HK-2 (cell line): ENCODE results near the gene PTPN3.

Experiments used
- DNase-seq: peaks from one replicate; pipeline ENCODE4 v3.0.0-alpha.2; 2018; ENCODE audit not compliant: unreplicated experiment

PTPN3 gene

DNA sequence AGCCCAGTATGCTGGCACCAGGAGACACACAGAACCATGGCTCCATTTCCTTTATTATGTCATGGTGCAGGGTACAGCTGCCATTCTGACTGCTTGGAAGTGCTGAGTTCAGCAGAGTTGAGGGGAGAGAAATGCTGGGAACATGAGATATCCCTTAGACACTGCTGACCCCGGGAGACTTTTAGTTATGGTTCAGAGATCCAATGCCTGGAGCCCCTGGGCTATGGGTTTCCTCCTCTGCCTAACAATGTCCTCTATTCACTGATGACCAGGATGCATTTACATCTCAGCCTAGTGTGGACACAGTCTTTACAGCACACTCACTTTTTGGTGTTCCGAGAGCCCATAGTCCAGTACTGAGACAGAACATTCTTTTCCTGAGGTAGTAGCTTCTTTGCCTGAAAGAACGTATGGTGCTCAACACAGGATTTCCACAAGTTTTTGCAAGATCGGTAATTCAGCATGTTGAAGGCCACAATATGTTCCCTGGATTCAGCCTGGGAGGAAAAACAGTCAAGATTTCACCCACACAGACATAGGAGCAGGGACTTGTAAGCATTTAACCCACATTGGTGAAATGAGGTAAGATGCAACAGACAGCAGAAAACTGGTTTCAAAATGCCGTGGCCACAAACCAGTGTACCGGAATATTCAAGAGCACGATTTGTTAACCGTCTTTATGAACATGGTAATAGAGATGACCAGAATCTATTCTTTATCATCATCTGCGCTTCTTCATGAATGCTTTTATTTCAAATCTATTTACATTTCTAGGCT is 71.3 kb downstream of the PTPN3 start:
- no peak for DNase-seq

DNA sequence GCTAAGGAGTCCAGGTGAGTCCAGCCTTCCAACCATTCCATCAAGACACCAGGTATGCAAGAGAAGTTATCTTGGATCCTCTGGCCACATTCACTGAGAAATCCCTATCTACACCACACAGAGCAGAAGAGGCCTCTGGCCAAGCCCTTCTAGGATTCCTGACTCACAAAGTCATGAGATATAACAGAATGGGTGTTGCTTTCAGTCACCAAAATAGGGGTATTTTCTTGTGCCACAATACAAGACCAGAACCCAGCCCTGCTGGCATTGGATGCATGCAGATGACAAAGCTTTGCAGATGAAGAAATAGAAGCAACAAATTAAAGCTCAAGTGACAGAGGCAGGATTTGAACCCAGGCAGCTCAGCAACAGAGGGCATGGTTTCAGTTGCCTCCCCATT is 73.5 kb downstream of the PTPN3 start:
- DNase-seq: no peak

DNA sequence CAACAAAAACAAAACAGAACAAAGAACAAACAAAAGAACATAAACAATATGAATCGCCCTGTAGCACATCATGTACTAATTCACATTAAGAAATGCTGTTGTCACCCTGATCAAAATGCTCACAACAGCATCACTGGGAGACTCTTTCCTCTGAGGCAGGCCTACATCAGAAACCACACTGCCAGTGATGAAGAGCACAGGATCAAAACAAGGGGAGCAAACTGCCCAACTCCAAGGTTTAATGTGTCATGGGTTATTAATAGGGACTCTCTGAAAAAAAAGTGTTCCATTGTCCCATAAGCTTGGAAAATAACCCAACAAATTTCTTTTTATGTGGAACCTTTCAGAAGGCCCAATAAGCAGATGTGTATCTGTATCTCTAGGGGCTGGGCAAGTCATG is 74.2 kb downstream of the PTPN3 start:
- DNase-seq: no peak

DNA sequence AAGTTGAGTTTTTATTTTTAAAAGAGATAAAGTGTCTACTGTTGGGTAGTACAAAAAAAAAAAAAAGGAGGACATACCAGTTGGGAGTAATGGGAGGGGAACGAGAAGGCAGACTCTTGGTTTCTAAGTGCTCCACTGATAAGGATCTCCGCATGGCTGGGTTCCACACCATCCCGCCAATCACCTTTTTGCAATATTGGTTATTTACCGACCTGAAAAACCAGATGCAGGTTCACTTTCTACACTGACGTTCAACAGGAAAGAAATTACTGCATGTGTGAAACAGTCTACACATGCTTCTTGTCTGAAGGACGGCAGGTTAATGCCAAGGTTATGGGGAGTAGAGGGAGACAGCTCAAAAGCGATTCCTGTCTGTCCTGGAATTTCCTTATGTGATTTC is 75.5 kb downstream of the PTPN3 start:
- no peak for DNase-seq

DNA sequence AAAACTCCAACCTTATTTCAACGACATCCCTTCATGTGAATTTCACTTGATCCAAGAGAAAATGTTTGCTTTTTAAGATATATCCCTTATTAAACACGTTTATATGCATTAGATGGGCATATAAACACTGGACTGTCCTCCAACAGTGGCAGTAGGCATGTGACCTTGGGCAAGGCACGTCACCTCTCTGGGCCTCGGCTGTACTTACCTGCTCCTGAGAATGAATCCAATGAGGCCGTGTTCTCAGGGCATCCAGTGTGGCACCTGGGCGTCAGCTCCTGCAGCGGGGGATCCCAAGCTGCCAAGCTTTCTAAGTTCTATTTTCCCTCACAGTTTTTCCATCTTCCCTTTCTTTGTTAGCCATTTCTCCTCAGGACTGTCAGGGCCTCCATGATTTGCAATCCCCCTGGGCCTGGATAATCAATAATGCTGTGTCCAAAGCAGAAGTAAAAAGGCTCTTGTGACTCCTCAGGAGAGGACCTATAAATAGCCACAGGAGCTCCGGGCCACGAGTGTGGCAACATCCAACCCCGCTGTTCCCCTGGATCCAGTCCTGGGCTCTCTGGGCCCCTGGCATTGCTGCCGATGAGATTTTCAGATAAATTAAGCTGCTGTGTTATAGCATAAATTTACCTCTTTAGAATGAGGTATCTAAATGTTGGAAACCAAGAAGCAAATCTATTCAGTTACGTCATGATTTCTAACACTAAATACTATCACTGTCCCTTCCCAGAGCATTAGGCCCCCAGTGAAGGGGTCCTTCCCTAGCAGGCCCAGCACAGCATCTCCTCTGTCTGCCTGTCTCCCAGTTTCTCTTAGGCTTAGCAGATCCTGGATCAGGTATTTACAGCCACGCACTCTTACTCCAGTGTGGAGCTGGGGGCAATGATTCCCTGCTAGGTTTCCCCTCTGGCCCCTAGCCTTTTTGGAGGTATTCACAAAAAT is 76.8 kb downstream of the PTPN3 start:
- no peak for DNase-seq

DNA sequence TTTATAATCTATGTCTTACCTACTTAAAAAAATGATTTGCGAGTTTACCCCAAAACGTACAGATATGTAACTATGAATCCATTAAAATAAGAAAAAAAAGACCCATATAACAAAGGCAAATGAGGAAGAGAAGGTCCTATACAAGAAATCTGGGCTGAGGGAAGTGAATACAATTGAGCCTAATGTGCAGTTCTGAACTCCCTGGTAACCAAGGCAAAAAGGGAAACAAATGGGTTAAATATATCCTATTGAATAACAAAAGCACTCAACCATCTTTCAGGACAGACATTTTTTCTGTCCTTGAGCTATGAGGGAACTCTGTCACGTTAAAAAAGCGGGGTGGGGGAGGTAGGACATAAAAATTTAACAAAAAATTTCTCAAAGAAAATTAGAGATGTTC is 78.6 kb downstream of the PTPN3 start:
- no peak for DNase-seq

DNA sequence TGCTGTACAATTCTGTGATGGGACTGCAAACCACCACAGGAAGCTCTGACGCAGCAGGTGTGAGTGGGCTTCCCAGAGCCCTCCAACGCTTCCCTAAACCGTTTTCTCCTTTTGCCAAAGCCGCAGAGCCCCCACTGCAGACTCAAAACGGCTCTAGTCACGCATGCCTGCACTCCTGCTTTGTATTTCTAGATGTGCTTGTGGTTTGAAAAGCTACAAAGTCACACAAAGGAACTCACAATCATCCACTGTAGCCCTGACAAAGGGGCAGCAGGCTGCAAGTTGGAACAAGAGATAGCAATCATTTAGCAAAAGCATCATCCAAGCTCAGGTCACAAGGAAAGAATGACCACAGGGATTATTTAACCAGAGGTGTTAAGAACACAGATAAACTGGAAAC is 79.3 kb downstream of the PTPN3 start:
- DNase-seq: no peak

DNA sequence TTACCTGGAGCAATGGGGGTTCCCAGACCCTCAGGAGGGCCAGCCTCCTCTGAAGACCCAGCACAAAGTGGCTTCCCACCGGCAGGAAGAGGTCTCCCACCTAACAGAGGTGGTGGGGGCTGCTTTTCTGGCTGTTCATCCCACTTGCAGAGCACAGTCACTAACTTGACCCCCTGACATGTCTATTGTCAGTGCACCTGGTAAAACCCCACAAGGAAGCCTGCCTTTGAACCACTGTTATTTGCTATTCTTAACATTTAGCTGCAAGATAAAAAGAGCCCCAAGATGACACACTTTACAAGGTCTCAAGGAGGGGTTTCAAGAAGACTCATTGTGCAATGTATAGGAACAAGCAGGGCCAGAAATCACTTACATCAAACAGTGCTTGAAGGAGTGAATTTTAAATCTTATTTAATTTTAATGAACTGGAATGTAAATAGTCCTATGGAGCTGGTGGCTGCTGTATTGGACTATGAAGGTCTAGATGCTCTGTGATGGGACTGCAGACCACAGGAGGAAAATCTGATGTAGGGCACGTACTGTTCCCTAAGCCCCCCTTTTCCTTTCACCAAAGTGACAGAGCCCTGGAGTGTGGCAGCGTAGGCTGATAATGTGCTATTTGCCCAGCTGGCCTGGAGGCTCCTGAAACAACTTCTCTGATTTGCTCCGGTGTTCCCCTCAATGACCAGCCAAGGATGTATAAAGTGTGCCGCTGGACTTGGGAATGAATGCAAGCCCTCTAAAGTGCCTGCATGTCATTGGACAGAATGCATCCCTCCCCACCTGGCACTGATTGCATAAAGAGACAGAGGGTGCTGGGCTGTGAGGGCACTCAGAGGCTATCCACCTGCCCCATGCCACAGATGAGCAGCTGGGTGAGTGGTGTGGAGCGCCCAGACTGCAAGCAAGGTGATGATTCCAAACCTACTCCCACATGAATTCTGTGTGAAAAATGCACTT is 80.2 kb downstream of the PTPN3 start:
- DNase-seq: no peak

DNA sequence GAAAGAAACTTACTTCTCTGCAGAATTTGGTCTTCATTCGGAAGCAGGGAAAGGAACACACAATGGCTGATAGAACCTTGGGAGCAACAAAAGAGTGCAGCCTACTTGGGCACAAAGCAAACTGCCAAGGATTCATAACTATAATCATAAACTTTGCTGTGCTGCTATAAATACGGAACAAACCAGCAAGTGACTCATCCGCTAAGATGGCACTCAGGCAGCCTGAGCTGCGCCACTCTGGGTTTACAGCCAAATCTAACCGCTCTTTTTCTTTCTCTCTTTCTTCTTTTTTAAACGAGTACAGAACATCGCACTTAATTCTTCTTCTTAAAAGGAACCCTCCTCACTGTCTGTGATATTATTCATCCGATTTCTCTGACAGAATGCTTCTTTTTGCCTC is 81.1 kb downstream of the PTPN3 start:
- no peak for DNase-seq

DNA sequence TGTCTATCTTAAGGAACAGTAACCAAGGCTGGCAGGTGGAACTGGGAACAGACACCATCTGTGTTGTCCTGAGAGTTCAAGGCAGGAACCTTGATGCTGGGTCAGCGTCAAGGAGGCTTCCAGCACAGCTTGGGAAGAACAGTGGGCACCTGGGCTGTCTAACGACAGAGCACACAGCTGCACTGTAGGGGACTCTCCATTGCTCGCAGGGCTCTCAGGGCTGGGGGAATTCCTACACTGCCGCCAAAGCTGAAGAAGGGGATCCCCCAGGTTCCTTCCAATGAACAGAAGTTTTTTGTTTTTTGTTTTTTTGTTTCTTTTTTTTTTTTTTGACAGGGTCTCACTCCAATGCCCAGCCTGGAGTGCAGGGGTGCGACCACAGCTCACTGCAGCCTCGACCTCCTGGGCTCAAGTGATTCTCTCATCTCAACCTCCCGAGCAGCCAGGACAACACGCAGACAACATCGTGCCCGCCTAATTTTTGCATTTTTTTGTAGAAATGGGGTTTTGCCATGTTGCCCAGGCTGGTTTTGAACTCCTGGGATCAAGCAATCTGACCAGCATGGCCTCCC is 81.9 kb downstream of the PTPN3 start:
- no peak for DNase-seq

DNA sequence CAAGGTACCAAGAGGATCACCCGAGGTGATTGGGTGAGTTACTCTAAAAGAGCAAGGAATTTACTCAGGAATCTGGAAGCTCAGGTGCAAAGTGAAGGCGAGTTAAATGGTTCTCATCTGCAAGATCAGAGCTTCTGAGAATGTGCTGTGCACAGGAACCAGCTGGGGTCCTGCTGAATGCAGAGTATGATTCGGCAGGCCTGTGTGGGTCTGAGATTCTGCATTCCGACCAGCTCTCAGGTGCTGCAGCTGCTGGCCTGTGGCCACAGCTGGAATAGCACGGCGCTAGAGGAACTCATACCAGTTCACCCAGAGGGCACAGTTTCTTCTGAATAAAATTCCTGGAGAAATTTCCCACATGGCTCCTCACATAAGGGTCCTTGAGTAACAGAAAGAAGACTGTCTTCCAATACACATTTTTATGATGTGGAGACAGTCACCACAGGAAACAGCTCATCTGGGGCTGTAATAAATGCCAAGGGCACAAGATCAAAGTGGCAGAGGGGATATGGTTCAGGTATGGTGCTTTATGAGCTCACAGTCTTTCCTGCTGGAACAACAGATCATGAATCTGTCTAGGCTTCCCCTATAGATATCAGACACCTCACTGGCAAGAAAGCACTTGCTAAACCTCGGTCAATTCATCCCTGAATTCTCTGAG is 83.9 kb downstream of the PTPN3 start:
- no peak for DNase-seq

DNA sequence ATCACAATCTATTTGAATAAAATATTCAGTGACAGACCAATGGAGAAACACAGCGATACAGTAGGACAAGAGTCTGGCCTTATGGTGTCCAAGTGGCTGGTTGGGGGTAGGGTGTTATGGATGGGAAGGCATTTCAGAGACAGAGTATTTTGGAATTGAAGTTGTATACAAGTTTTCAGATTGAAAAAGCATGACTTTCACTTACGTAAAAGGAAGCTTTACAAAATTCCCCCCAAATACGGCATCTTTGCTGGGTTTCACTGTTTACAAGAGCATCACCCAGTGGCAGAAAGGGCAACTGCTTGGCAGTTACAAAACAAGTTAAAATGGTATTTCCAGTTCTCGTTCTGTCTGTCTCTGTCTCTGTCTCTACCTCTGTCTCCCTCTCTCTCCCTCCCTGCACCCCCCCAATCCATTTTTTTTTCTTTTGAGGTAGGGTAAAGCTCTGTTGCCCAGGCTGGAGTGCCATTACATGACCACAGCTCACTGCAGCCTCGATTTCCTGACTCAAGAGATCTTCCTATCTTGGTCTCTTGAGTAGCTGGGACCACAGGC is 86.2 kb downstream of the PTPN3 start:
- no peak for DNase-seq

DNA sequence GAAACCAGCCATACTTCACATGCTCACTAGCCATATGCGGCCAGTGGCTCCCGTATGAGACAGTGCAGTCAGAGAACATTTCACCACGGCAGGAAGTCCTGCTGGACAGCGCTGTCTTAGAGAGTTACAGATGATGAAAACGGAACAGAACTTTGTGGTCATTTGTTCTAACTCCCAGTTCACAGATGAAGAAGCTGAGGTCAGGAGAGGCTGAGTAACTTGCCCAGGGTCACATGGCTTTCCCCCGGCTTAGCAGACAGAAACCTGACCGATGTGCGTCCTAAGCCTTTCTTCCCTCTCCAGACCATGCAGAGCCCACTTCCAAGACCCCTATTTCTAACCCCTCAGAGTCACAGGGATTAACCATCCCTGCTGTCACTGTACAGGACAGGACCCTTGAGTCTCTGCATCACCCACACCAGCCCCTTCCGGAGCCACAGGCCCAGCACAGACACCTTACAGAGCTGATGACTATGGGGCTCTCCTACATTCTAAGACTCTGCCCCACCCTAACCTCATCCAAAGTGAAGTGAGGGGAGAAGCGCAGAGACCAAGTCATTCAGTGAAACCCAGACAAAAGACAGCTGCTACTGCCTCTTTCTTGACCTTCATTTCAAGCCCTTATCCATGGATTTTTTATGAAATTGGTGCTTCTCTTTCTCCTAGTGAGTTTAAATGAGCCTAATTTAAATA is 86.9 kb downstream of the PTPN3 start:
- no peak for DNase-seq

DNA sequence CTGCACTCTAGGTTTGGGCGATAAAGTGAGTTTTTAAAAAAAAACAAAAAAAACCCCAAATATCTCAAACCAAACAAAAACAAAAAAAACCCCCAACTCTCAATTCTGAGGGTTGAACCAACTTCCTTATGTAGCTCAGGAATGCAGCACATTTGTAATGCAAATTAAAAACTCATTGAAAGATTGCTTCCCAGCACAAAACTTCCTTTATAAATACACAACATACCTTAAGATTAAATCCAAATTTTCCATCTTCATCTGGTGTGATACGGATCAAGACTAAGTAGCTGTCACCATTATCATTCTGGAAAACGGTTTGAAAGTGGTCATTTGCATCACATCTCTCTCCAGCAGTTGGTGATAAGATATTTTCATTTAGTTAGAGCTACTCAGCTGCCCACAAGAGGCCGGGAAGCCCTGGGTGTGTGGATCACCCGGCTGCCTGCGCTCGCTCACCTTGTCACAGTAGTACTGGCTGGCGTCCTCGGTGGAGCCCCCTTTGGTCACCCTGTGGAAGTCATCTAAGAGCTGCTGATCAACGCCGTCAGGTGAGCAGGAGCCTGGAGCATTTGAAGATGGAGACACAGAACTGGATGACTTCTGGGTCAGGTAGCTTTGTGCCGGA is 88.2 kb downstream of the PTPN3 start:
- DNase-seq: no peak

DNA sequence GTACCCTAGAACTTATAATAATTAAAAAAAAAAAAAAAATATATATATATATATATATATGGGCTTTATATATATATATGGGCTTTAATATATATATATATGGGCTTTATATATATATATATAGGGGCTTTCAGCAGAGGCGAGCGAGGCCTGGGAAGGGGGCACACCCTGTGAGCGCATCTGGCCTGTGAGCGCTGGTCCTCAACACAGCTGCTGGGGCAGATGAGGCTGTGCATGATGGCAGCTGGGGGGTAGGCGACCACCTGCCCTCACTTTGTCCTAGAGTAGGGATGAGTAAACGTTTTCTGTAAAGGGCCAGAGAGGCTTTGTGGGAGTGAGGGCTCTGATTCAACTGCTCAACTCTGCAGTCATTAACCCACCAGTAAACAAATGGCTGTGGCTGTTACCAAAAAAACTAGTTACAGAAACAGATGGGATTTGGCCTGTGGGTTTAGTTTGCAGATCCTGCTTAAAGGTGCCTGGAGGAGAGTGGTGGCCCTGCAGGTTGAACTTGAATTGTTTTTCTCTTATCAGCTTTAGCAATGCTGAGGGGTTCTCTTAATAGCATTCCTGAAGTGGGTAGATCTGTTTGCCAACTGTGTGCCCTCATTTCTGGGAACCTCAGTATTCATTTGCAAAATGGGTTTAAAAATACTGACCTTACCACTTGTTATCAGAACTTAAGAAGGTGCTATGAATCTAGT is 89.2 kb downstream of the PTPN3 start:
- no peak for DNase-seq

DNA sequence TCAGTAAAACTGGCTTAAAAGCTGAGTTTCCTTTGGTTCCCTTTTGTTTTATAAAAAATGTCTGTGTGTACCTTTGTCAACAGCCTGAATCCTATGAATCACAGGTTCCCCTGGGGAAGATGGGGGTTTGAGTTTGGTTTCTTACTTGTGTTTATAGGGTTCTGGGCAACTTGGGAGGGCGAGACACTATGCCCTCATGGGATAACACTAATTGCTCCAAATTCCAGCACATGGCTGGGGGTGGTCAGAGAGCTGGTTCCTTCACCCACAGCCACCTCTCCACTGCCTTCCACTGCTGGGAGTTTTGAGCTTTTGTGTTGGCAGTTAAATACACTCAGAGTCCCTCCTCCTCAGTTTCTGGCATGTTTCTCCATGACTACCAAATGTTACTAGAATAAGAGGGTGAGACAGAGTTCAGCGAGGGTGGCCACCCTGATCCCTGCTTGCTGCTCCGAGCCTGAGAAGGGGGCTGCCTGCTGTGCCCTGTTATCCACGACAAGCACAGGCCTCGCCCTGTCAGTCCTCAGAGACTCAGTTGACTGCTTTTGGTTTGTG is 94.3 kb downstream of the PTPN3 start:
- DNase-seq: no peak

DNA sequence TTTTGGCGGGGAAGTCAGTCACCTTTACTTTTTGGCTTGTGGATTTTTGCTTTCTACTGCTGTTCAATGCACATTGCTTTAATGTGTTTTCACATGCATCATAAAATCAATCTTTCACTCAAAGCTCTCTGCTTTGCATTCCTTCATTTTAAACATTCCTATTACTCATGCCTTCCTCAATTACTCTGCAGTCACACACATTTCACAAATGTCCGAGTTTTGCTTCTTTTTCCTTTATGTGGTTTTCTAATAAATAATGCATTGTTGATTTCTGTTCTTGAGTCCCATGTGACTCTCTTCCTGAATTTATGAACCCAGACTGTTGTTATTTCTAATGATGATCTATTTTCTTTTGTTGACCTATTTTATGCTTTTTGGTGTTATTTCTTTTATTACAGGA is 95.0 kb downstream of the PTPN3 start:
- no peak for DNase-seq

DNA sequence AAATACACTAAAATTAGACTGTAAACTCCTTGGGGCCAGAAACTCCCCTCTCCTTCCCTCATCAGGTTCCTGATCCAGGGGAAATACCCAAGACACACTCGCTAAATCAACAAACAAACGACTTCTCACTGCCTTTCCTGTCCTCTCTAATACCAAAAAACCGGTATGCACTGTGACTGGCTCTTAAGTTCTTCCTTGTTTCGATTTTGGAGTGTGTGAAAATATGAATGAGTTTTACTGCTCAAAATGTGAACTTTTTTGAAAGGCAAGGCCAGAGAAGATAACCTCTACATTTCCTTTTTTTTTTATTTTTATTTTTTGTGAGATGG is 96.2 kb downstream of the PTPN3 start:
- no peak for DNase-seq
